DMS114 treated with DMSO at 0.1 percent for 48 hours (cell line): ENCODE data around the gene TPRG1.
"Not testable (repeated sequence)": the region's sequence is repeated elsewhere in the genome, so short reads cannot be mapped to it uniquely, and the experiment has no call there.

Experiments
- DNase-seq: peaks from one replicate; lab custom pipeline; 2025; ENCODE audit not compliant: unreplicated experiment; lab: John Stamatoyannopoulos, UW

Gene TPRG1

DNA sequence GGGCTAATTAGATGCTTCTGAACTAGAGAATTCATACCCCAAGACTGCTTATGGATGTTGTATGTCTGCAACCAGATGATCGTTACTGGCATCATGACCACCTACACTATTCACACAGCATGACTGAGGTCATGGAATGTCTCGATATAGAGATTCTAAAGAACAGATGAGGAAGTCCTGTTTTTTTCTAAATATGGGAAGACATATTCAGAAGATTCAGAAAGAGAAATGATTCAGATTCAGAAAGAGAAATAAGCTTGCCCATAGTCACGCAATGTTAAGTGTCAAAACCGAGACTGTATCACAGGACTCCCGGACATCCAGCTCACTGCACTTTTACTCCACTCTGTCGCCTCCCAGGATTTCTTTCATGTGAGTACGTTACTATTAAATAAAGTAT is 136.2 kb downstream of the TPRG1 start:
- no peak for DNase-seq

- DNase-seq, result no peak
Observed at GRCh38 chr3:189308608-189309007, 136.8 kb downstream of the TPRG1 start.

GRCh38 chr3:189309400-189309975 is 137.7 kb downstream of the TPRG1 start:
- no peak for DNase-seq

GRCh38 chr3:189311521-189311920 is 139.8 kb downstream of the TPRG1 start:
- no peak for DNase-seq

DNA sequence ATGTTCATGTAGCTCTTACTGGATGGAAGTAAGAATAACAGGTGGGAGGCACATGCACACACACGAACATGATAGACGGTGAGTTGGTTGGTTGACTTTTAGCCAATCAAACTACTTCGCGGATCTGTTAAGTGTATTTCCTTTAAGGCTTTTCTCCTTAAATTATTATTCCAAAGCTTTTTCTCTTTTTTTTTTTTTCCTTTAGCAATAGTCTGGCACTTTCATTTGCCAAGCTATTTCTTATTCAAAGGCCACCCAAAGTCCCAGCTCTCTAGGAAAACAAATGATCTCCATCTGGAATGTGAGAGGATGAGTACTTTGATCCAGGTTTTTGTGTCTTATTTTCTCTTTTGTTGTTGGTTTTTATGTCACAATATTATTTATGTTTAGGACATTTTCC is 141.1 kb downstream of the TPRG1 start:
- no peak for DNase-seq

DNA sequence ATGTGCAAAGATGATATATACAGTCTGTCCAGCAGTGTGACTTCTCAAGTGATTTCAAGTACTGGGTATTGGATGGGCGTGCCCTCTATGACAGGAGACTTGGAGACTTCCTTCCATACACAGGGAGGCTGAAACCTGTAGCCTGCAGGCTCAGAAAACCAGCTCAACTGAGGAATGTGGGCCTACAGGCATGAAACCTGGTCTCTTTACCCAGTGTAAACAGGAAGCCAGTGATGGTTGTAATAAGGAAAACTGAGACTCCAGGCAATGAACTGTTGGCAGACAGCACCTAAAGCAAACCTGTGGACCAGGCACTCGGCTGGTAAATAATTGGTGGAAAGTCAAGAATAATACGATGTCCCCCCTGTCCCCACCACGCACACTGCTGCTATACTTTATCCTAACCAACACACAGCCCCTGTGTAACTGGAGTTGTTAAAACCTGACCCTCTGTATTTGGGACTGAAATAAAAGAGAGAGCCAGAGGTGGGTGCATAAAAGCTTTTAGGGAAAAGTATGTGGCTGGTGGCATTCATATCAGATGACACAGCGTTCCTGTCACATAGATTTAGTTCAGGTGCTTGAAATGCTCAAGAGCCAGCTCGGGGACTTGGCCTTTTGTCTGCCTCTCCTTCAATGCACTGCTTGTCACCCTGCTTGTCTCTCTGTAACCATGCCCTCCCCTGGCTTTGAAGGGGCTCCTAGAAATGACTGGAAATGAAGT is 144.7 kb downstream of the TPRG1 start:
- DNase-seq, result no peak

DNA sequence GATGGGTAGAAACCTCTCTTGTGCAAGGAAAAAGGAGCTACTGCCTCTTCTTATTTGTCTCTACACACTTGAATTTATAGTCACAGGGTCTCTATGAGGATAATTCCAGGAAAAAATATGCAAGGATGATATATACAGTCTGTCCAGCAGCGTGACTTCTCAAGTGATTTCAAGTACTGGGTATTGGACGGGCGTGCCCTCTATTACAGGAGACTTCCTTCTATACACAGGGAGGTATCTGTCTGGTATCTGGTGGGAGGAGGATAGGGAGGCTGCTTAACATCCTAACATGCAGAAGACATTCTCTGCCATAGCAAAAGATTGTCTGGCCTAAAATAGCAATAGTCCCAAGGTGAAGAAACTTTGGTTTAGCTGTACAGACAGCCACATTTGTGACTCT is 146.1 kb downstream of the TPRG1 start:
- DNase-seq, result no peak

DNA sequence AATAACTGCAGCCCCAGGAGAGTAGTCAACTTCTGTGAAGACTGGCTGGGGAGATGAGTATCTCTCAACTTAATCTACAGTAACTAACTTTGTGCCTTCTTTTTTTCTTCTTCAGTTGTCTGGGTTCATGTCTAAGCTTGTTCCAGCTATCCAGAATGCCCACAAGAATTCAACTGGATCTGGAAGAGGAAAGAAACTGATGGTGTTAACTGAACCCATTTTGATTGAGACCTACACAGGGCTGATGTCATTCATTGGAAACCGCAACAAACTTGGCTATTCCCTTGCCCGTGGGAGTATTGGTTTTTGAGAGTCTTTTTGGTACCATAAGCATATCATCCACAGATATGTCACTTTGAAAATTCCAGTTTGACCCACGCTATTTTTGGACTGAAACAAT is 148.7 kb downstream of the TPRG1 start:
- DNase-seq, result no peak

- DNase-seq, result no peak
Observed at GRCh38 chr3:189322339-189322738, 150.6 kb downstream of the TPRG1 start.

- DNase-seq, result no peak
Observed at GRCh38 chr3:189324538-189325138, 152.9 kb downstream of the TPRG1 start.

DNA sequence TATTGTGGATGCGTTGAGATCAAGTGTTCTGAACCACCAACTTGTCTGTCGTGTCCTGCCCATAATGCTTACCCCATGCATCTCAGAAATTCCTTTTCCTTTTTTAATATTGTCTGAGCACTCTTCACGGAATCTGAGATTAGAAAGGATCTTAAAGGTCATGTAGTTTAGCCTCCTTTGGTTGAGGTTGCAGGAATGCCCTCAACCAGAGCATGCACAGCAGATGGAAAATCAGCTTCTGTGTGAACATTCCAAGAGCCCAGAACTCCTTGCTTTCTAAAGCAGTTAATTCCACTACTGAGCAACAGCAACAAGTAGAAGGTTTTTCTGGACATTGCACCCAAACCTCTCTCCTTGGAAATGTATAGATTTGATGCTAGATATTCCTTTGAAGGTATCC is 153.7 kb downstream of the TPRG1 start:
- DNase-seq, result no peak

DNA sequence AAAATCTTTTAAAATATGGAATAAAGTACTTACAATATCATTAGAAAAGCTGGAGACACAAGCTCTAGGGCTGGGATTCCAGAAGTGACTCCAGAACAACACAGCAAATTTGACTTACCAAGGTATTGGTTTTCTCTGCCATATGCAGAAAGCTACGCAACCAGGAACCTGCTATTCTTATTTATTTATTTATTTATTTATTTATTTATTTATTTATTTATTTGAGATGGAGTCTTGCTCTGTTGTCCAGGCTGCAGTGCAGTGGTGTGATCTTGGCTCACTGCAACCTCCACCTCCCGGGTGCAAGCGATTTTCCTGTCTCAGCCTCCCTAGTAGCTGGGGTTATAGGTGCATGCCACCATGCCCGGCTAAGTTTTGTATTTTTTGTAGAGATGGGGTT is 157.9 kb downstream of the TPRG1 start:
- not testable (repeated sequence) for DNase-seq

GRCh38 chr3:189330066-189330465 is 158.3 kb downstream of the TPRG1 start:
- DNase-seq, result no peak

GRCh38 chr3:189331002-189331418 is 159.2 kb downstream of the TPRG1 start:
- DNase-seq, result no peak

DNA sequence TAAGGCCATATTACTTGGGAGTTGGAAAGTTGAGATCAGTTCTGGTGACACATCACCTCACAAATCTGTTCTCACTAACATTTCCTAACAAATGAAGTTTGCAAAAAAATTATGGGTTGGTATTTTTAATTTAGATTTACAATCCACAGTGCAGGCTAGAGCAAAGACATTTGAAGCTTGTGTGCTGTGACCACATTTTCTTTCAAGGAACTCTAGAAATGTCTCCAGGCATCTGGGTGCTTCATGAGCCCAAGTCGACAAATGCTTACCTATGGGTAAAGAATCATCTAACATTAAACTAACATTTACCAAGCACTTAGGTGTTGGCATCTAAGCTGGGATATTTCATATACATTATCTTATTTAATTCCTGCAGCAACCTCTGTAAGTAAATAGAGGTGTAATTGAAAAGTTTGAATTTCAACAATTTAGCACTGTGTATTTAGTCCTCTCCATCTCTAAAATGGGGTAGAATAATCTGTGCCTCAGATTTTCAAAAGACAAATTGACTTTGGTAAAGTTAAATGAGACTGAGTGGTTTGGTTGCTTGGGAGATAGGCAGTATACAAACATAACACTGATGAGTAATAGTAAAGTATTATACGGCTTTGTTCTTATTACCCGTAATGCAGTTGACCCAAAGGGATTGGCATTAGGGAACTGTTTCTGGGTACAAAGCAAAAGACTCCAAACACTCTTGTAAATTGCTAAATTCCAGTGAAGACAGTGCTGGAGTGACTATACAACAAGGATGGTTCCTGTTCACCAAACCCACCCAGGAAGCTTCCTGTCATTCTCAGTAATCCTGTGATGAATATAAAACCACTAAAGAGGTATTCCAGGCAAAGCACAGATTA is 162.5 kb downstream of the TPRG1 start:
- DNase-seq, result no peak

DNA sequence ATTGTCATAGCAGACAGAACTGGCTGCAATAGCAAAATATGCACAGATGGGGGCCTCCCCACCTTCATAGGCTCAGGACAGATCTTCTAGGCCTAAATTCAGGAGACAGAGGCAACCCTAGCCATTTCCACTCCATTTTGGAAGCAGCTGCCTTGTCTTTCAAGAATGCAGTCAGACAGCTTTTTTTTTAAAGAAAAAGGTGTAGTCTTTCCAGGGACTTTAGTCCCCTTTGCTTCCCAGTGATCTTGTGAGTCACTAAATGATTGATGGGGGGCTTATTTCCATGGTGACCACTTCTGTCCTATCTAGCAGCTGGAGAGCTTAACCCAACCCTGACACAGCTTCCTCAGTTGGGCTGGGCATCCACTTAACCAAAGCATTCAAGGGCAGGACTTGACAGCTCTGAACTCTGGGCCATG is 165.9 kb downstream of the TPRG1 start:
- DNase-seq, result no peak

DNA sequence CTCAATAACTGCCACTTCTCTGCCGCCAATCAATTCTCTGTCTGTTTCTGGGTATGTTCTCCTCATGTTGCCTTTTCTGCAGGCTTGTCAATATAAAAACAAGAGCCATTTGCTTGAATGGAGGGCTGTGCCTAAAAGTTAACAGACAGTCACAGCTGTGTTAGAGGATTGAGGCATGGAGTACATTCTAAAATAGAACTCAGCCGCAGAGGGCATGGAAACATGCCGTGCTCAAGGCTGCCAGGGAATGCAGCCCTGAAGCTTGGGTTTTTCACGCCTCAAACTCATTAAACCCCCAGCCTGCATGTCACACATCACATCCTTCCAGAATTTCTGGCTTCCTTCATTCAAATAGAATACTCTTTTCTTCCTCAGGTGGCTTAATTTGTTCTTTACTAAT is 166.6 kb downstream of the TPRG1 start:
- DNase-seq, result no peak

- DNase-seq, result no peak
Observed at GRCh38 chr3:189339996-189340395, 168.2 kb downstream of the TPRG1 start.

GRCh38 chr3:189340680-189341460 is 169.1 kb downstream of the TPRG1 start:
- DNase-seq, result no peak

DNA sequence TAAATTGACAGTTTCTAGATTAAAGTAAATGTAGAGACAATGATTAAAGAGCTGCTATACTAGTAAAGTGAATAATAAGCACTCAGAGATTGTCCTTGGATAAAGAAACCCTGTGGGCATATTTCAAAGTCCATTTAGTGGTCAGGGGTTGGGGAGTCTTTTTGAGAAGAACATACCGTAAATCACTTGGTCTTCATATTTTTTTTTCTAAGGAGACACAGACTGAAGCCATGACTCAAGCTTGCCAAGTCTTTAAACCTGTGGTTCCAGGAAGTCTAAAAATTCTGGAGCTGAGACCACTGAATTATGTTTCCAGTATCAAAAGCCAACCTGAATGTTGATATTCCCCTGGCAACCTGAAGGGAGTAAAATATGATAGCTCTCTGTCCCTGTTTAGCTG is 171.0 kb downstream of the TPRG1 start:
- no peak for DNase-seq

- DNase-seq, result no peak
Observed at GRCh38 chr3:189344996-189345395, 173.2 kb downstream of the TPRG1 start.
